Measurements from ENCODE around the gene C21orf91. TPM values are rescaled to one million over a fixed set of nuclear protein-coding genes. Genes with fewer than 3 reads are reported as not detected.

C21orf91 gene
- total RNA-seq, 1 experiment from 2014 or later = 49.2 TPM

- H3K18ac ChIP-seq (ENCODE audit: insufficient read length, low read depth, low read length) = no peak overlapping the region
- H2AFZ ChIP-seq (ENCODE audit: low read length) = no peak overlapping the region
- Mint-ChIP-seq H3K4me1 (peaks cover 12 to 13% of the 10 kb centered on the region in 2 experiments), H3K27ac (no peak overlapping the region), H3K9me3 (no peaks in the 10 kb centered on the region; a peak in 2 of 5 replicates), H3K27me3 (ENCODE audit: low read depth) (no peaks in the 10 kb centered on the region), H3K36me3 (ENCODE audit: insufficient read depth in 1 of 3, low read depth in 3 of 3) (peaks cover 35 to 60% (median 55%) of the 10 kb centered on the region in 3 experiments), H3K4me3 (no peak overlapping the region)
- no peak overlapping the region for H2BK20ac ChIP-seq (ENCODE audit: low read depth, low read length, poor library complexity, severe bottlenecking)
- no peak overlapping the region for H2AK5ac ChIP-seq (ENCODE audit: insufficient read length, low read length)
- H3K9me3 ChIP-seq (ENCODE audit: control insufficient read depth, low read depth, low read length) = no peaks in the 10 kb centered on the region
- H3K14ac ChIP-seq (ENCODE audit: insufficient read depth, low read length) = no peak overlapping the region
- DNase-seq = no peak
- no peak overlapping the region for H3K23ac ChIP-seq (ENCODE audit: insufficient read length, low read depth, low read length)
- H3K9ac ChIP-seq (ENCODE audit: extremely low read depth, insufficient read length, low read length) = no peak overlapping the region
- H4K5ac ChIP-seq (ENCODE audit: insufficient read length, low read depth, low read length) = no peak overlapping the region
- H4K8ac ChIP-seq (replicated peaks; ENCODE audit: insufficient read length, low read depth, low read length) = no peak overlapping the region
- H2BK15ac ChIP-seq (ENCODE audit: low read depth, low read length) = no peak overlapping the region
- no peak overlapping the region for H3T11ph ChIP-seq (ENCODE audit: low read length)
- WGBS (ENCODE audit: extremely low coverage, insufficient read length, low lambda C conversion rate) = no CpG with 5 or more reads among the region's 8 CpGs
- H3K27ac ChIP-seq (ENCODE audit: insufficient read length, low read depth, low read length) = no peak overlapping the region
- H4K20me1 ChIP-seq (ENCODE audit: control insufficient read depth, insufficient read depth, insufficient read length) = no peaks in the 10 kb centered on the region
- no peak for TF ChIP-seq CTCF (conservative IDR thresholded peaks at IDR 0.05)
- H3K4me1 ChIP-seq (ENCODE audit: insufficient read depth, low read length) = no peaks in the 10 kb centered on the region; the same call in 1 of the 2 replicates
- no peaks in the 10 kb centered on the region for H3K23me2 ChIP-seq (ENCODE audit: insufficient read length, low read depth, low read length, poor library complexity, severe bottlenecking)
- H2BK12ac ChIP-seq (ENCODE audit: insufficient read length, low read depth, low read length) = no peak overlapping the region
- H3K56ac ChIP-seq (ENCODE audit: insufficient read length, low read depth, low read length) = no peak overlapping the region
- H3K79me2 ChIP-seq (ENCODE audit: insufficient read depth, low read length) = no peaks in the 10 kb centered on the region
- H2BK5ac ChIP-seq (ENCODE audit: insufficient read length, low read length) = no peak overlapping the region
- H3K79me1 ChIP-seq (ENCODE audit: insufficient read depth, low read depth, low read length, poor library complexity, severe bottlenecking) = no peaks in the 10 kb centered on the region
- no peak overlapping the region for H3K4me2 ChIP-seq (ENCODE audit: insufficient read depth, insufficient read length, low read length)
- no peak overlapping the region for H3K4ac ChIP-seq (ENCODE audit: low read depth, low read length)
- H3K27me3 ChIP-seq (ENCODE audit: insufficient read depth, low read length) = no peaks in the 10 kb centered on the region
- H4K91ac ChIP-seq (ENCODE audit: insufficient read length, low read depth, low read length) = no peak overlapping the region
- H2BK120ac ChIP-seq (ENCODE audit: low read depth, low read length, poor library complexity, severe bottlenecking) = no peak overlapping the region
Observed at GRCh38 chr21:17786071-17786850, 32.9 kb downstream of the C21orf91 start.

All from H9 (cell line).